OCI-LY3 (cell line): ENCODE measurements around the gene LAP3.

Experiments used
- EZH2phosphoT487 ChIP-seq: fragments of 200-600 bp; shearing (Covaris generic); IDR thresholded peaks from 2 replicates; pipeline ENCODE4 v1.6.1; 2018; ENCODE audit warnings: antibody characterized with exemption, mixed run types, low read depth
- TF ChIP-seq, protein P1 (sequence below): fragments of 200-600, 300-600 bp; sonication (generic); IDR thresholded peaks from 2 replicates; pipeline ENCODE4 v1.5.1; 2014; ENCODE audit warnings: antibody characterized with exemption, low read length, low read depth

DNA sequence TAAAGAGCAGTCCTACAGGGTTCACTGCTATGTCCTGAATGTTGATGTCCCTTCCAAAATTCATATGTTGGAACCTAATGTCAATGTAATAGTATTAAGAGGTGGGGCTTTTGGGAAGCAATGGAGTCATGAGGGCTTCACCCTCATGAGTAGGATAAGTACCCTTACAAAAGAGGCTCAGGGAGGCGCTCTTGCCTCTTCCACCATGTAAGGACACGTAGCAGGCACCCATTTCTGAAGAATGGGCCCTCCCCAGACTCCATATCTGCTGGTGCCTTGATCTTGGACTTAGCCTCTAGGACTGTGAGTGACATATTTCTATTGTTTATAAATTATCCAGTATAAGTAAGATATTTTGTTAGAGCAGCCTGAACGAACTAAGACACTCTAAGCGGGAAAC is 53.2 kb downstream of the LAP3 start:
- TF ChIP-seq, protein P1, sequence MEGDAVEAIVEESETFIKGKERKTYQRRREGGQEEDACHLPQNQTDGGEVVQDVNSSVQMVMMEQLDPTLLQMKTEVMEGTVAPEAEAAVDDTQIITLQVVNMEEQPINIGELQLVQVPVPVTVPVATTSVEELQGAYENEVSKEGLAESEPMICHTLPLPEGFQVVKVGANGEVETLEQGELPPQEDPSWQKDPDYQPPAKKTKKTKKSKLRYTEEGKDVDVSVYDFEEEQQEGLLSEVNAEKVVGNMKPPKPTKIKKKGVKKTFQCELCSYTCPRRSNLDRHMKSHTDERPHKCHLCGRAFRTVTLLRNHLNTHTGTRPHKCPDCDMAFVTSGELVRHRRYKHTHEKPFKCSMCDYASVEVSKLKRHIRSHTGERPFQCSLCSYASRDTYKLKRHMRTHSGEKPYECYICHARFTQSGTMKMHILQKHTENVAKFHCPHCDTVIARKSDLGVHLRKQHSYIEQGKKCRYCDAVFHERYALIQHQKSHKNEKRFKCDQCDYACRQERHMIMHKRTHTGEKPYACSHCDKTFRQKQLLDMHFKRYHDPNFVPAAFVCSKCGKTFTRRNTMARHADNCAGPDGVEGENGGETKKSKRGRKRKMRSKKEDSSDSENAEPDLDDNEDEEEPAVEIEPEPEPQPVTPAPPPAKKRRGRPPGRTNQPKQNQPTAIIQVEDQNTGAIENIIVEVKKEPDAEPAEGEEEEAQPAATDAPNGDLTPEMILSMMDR: no peak
- no peak for TF ChIP-seq EZH2phosphoT487
